HG03135 (cell line): ENCODE measurements around the gene TMEM267.
"Not testable (repeated sequence)": the region's sequence is repeated elsewhere in the genome, so short reads cannot be mapped to it uniquely, and the experiment has no call there.

Experiments
- ATAC-seq: cut with Tn5 transposase; IDR thresholded peaks from one replicate; pipeline ENCODE4 v1.9.1; 2021; ENCODE audit warnings: mild to moderate bottlenecking, moderate library complexity; ENCODE audit not compliant: unreplicated experiment

Gene TMEM267

DNA sequence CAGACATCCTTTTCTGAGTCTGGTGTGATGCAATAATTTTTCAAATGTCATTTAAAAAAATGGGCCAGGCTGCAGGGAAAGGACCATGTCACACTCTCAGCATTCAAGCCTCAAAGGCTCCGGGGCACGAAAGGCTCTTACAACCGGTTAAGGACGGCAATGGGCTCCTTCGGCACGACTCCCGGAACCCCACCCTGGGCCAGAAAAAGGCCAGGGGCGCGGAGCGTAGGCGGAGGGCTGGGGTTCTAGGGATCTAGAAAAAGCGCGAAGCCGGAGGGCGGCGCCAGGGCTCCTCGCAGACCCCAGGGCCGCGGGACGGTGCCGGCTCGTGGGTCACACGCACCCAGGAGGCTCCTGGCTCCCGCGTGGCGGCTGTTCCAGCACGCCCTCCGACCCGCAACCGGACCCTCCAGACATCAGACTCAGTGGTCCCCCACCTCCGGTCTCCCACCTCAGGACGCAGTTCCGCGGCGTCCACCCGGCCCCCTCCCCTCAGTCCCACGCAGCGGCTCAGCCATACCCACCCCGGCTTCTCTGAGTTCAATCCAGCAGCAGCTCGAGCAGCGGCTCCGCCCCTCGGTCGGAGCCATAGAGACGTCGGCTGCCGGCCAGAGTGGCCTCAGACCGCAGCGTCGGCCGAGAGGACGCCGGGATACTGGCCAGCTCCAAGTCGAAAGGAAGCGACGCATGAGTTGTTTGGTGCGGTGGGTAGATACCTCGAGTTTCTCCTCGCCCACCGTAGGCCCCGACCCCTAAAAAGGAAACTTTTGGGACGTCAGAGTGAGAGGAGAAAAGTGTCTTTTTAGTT lies at the start of gene TMEM267:
TMEM267 (minus strand) TSS at position 568 of the 808 bp plus-strand sequence. CDS start 29,896 bp downstream, outside the sequence.
- ATAC-seq: peak; percentile 88

- ATAC-seq: no peak
These were observed 47.0 kb upstream of the TMEM267 start for GRCh38 chr5:43530648-43531047.

DNA sequence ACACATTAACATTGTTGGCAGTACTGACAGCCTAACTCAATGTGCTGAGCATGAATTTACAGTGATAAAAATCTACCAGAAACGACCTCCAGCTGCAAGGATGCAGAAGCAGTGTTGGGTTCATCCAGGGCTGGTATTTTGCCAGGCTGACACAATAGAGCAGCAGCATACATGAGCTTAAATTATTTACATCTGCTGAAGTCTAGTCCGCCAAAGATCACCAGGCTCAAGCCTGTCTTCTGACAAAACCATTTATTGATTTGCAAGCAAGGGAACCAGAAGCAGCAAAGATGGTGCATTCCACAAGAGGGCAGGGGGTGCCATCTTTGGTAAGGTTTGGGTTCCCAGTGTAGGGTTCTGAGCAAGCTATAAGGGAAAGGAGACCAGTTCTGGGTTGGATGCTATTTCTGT lies 40.0 kb upstream of the TMEM267 start:
- no peak for ATAC-seq

GRCh38 chr5:43520615-43521014 lies 37.0 kb upstream of the TMEM267 start:
- no peak for ATAC-seq

- no peak for ATAC-seq
These were observed 32.0 kb upstream of the TMEM267 start for GRCh38 chr5:43515678-43516048.

DNA sequence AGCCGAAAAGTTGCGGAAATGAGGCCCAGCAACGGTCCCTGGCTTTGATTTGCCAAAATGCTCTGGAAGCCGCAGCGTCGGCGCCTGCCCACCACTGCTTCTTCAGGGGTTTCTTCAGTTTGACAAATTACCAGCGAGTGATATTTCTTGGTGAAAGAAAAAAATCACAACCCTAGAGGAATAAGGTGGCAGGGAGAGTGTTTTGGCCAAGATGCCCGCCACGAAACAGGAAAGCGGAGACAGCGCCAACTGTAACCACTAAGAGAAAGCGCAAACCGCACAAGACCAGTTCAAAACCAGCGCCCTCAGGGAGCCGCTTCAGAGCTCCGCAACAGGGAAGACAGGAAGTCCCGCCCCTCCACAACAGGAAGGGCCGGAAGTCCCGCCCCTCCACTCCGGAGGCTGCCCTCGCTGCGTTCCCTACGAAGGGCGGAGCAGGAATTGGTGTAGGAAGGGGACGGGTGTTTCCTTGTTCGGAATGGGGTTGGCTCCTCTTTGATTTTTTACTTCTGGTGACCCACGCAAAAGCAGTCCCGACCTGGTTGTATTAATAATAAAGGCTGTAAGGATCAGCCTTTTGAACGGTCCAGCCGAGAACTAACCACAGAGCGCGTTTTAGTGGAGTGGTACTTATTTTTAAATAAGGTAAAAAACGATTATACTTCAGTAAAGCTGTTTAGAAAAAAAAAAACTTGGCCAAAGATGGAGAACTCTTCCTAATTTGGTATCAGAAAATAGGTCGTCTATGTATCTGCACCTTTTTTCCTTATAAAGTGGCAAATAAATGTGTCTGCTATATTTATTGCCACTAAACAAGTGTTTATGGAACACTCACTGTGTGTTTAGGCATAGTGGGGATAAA lies 31.4 kb upstream of the TMEM267 start, which contains the start of gene C5orf34:
C5orf34 (minus strand) TSS at position 333 of the 862 bp plus-strand sequence. CDS start 5,809 bp downstream, outside the sequence.
- peak; percentile 98 for ATAC-seq

DNA sequence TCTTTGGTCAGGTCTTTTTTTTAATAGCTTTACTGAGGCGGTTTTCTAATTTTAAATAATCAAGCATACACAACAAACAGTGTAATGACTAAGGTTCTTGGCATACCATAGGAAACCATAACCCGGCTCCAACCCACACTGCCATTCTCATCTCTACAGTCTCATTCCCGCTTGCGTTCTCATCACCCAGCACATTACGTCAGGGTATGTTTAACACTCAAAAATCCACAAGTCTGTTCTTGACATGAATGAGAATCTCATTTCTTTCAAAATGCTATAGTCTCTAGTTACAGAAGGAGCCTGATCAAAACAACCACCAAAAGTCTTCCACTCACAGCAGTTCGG lies 30.8 kb upstream of the TMEM267 start:
- ATAC-seq: peak; percentile 32

DNA sequence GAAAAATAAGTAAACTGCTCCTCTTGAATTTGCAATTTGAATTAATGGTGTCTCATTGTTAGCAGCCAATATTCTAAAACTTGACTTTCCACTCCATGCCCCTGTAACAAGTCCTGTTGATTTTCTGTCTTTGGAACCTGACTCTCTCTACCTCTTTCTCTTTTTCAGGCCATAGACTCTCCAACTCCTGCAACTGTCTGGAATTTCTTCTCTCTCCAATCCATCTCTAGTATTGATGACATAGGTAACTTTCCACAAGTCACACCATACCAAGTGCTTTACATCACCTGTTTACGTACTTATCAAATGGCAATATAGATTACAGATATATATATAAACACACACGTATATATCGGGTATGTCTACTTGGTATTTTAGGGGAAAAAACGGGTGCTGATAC lies 30.4 kb upstream of the TMEM267 start:
- no peak for ATAC-seq

GRCh38 chr5:43511062-43511461 lies 27.4 kb upstream of the TMEM267 start:
- ATAC-seq: not testable (repeated sequence)

DNA sequence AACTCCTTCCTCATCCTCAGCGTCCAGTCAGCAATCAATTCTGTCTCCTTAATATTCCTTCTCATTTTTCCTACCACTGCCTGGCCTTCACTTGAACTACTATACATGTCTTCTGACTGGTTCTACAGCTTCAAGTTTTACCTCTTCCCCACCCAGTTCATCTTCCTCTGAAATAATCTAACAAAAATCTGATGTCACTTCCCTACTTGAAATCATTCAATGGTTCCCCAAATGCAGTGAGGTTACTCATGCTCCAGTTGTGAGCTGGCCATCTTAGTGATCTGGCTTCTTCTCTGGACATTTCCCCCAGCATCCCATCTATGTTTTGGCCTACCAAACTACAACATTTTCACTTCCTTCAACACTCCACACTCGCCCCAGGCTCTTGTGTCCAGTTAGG lies 14.9 kb upstream of the TMEM267 start:
- ATAC-seq: no peak

- no peak for ATAC-seq
These were observed 13.8 kb upstream of the TMEM267 start for GRCh38 chr5:43497311-43498104.

DNA sequence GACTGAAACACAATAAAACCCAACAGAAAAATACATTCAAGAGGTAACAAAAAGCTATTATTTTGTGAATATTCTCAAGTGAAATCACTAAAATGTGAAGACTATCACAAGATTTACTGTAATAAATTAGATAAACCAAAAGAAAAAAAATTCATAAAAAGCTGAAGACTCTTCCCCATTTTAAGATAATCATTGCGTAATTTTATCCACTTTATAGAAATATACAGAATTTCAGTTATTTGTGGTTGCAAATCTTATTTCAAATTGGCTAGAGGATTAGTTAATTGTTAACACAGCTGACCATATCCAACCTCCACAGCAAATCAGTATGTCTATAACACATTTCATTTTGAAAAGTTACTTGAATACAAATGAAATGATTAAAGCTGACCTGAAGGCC lies 7.7 kb upstream of the TMEM267 start:
- no peak for ATAC-seq

GRCh38 chr5:43486353-43486752 lies 2.7 kb upstream of the TMEM267 start:
- ATAC-seq: no peak

DNA sequence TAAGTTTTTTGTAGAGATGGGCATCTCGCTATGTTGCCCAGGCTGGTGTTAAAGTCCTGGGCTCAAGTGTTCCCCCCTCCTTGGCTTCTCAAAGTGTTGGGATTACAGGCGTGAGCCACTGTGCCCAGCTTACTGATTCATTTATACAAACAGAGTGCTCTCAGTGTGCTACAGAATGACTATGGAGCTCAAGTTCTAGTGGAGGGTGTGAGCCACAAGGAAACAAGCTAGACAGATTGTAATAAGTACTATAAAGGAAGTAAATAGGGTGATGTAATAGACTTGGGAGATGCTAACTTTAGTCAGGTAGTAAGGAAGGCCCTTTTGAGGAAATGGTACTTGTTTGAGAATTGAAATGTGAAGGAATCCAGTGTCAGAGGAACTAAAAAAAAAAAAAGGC lies 1.7 kb upstream of the TMEM267 start:
- ATAC-seq: no peak

DNA sequence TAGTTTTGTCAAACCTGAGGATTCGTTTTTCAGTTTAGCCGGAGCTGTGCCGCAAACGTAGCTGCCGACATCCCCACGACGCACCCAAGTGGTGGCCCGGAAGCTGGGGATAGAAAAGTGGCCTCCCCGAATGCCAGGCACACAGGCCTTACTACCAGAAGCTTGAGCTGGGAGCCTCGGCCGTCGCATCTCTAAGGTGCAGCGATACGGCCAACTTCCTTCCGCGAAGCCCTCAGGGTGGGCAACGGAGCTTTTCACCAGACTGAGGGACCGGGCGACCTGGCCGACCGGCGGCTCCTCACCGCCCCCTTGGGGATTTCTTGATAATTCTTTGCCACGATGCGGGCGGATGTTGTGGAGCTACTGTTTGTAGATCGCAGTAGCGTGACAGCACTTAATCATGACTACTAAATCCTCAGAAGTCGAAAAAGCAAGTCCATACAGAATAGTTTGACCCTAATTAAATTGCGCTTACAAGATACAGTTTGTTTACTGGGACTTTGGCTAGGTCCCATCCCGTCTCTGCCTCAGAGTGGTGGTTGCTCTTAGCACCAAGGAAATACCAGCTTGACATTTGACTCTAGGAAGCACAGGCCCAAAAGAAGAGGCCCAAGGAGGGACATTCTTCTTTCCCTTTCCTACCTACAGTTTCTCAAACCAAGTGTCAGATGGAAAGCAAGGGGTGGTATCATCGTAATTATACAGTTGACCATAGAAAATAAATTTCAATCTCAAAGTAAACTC lies 613 bp upstream of the TMEM267 start:
- ATAC-seq: peak; percentile 77

GRCh38 chr5:43482490-43483297 lies 971 bp downstream of the TMEM267 start:
- no peak for ATAC-seq

DNA sequence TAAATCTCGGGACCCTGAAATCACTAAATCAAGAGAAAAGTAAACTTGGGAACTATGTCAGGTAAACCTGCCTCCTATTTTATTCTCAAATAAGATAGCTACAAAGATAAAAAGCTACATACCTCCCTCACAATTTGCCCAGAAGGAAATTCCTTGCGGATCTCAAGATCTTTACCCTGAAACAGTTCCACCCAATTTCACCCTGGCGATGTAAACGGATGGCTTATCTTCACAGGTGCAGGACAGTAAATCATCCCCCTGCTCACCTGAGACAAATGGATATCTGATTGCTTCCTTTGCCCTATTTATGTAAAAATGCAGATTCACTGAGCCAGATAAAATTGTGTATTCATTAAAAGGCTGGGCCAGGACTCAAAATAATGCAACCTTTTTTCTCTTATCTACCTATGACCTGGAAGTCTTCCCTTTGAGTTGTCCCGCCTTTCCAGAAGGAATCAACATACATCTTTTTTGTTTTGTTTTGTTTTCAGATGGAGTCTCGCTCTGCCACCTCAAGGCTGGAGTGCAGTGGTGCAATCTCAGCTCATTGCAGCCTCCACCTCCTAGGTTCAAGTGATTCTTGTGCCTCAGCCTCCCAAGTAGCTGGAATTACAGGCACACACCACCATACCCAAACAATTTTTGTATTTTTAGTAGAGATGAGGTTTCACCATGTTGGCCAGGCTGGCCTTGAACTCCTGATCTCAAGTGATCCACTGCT lies 13.8 kb downstream of the TMEM267 start:
- ATAC-seq: no peak

DNA sequence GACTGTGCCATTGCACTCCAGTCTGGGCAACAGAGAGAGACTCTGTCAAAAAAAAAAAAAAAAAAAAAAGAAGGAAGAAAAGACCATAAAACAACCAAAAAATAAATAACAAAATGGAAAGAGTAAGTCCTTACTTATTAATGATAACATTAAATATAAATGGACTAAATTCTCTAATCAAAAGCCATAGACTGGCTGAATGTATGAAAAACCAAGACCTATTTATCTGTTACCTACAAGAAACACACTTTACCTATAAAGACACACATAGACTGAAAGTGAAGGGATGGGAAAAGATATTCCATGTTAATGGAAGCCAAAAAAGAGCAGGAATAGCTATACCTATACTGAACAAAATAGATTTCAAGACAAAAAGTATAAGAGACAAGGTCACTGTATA lies 16.6 kb downstream of the TMEM267 start:
- no peak for ATAC-seq

DNA sequence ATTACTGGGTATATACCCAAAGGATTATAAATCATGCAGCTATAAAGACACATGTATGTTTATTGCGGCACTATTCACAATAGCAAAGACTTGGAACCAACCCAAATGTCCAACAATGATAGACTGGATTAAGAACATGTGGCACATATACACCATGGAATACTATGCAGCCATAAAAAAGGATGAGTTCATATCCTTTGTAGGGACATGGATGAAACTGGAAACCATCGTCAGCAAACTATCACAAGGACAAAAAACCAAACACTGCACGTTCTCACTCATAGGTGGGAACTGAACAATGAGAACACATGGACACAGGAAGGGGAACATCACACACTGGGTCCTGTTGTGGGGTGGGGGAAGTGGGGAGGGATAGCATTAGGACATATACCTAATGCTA lies 18.2 kb downstream of the TMEM267 start:
- not testable (repeated sequence) for ATAC-seq
